Measurements from ENCODE around the gene EDEM3. TPM values are rescaled to one million over a fixed set of nuclear protein-coding genes. Genes with fewer than 3 reads are reported as not detected.

EDEM3 gene
- polyA plus RNA-seq, 3 donors = 15.5 to 21.9 (median 18.0) TPM

DNA sequence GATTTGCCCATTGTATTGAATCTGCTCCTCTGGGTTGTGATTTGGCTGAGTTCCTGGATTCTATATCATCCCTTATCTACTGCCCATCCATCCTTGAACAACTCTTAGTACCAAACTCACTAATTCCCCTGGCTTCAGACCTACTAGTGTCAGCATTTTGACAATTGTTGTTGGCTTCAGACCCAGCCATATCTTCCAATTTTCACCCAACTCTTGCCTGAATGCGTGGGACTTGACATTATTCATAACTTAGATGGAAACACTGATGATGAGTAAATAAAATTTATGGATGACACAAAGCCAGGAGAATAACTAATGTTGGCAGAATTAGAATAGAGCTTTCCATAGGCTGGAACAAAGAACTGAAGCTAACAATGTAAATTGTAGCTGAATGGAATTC is 27.3 kb upstream of the EDEM3 start:
- Mint-ChIP-seq H3K27ac (no peak overlapping the region), H3K27me3 (ENCODE audit: low read depth in 3 of 3) (peaks cover 0 to 2% (median 2%) of the 10 kb centered on the region in 3 donors), H3K4me3 (no peak overlapping the region)

DNA sequence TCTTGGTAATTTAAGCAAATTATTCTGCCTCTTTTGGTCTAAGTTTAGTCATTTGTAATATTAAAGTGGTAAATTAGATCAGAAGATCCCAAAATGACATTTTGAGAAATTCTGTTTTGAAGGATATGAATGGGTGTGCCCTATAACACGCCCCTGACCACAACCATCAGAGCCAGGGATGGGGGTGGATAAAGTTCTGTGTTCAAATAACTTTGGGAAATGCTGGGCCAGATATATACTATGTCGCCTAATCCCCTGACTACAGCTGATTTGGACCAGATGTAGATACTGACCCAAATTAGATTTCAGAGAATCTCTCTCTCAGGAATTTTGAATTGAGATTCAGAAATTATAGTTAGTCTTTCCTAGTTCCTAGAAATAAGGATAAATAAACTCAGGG is 21.2 kb upstream of the EDEM3 start:
- intact Hi-C loops (cut with micrococcal nuclease) = no loop called here
- WGBS (ENCODE audit: insufficient coverage) = no CpG with 5 or more reads among the region's 2 CpGs
- Histone ChIP-seq H2AFZ (ENCODE audit: insufficient read depth, low read depth, low read length, poor library complexity, severe bottlenecking) (no peak overlapping the region), H3K36me3 (replicated peaks in 1 of 2; ENCODE audit: control insufficient read depth in 1 of 2, insufficient read depth in 2 of 2, low read length in 2 of 2) (no peaks in the 10 kb centered on the region), H3K9ac (ENCODE audit: insufficient read depth, low read length, poor library complexity, severe bottlenecking) (no peak overlapping the region), H3K27me3 (ENCODE audit: control insufficient read depth in 2 of 2, insufficient read depth in 2 of 2, low read length in 2 of 2) (no peaks in the 10 kb centered on the region), H3K79me2 (ENCODE audit: insufficient read depth, low read length) (no peaks in the 10 kb centered on the region), H4K20me1 (ENCODE audit: insufficient read depth, low read length) (no peaks in the 10 kb centered on the region), H3K9me3 (replicated peaks in 1 of 2; ENCODE audit: control insufficient read depth in 1 of 2, insufficient read depth in 1 of 2, low read length in 2 of 2) (no peaks in the 10 kb centered on the region), H3K4me2 (replicated peaks; ENCODE audit: extremely low read depth, low read length, poor library complexity, severe bottlenecking) (no peak overlapping the region), H3K4me1 (ENCODE audit: control insufficient read depth in 1 of 2, insufficient read depth in 2 of 2, low read length in 2 of 2) (no peaks in the 10 kb centered on the region), H3K27ac (ENCODE audit: low read depth in 1 of 2, low read length in 2 of 2) (no peak overlapping the region), H3K4me3 (replicated peaks in 1 of 3; ENCODE audit: low read depth in 2 of 3, low read length in 3 of 3) (no peak overlapping the region)
- Mint-ChIP-seq H3K9me3 (peaks cover 0 to 3% (median 0%) of the 10 kb centered on the region in 7 donors), H3K36me3 (no peaks in the 10 kb centered on the region), H3K4me1 (no peaks in the 10 kb centered on the region), H3K27ac (no peak overlapping the region), H3K27me3 (ENCODE audit: low read depth in 3 of 3) (no peaks in the 10 kb centered on the region), H3K4me3 (no peak overlapping the region)
- TF ChIP-seq, protein P1, sequence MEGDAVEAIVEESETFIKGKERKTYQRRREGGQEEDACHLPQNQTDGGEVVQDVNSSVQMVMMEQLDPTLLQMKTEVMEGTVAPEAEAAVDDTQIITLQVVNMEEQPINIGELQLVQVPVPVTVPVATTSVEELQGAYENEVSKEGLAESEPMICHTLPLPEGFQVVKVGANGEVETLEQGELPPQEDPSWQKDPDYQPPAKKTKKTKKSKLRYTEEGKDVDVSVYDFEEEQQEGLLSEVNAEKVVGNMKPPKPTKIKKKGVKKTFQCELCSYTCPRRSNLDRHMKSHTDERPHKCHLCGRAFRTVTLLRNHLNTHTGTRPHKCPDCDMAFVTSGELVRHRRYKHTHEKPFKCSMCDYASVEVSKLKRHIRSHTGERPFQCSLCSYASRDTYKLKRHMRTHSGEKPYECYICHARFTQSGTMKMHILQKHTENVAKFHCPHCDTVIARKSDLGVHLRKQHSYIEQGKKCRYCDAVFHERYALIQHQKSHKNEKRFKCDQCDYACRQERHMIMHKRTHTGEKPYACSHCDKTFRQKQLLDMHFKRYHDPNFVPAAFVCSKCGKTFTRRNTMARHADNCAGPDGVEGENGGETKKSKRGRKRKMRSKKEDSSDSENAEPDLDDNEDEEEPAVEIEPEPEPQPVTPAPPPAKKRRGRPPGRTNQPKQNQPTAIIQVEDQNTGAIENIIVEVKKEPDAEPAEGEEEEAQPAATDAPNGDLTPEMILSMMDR (IDR thresholded peaks at IDR 0.05) = no peak
- no peak for DNase-seq

More for the DNA sequence above, 27.3 kb upstream of the EDEM3 start:
- Histone ChIP-seq H3K36me3 (replicated peaks in 1 of 2; ENCODE audit: control insufficient read depth in 1 of 2, insufficient read depth in 2 of 2, low read length in 2 of 2) (no peaks in the 10 kb centered on the region), H4K20me1 (ENCODE audit: insufficient read depth, low read length) (no peaks in the 10 kb centered on the region), H3K4me3 (replicated peaks in 1 of 3; ENCODE audit: low read depth in 2 of 3, low read length in 3 of 3) (no peak overlapping the region), H3K79me2 (ENCODE audit: insufficient read depth, low read length) (no peaks in the 10 kb centered on the region), H3K9ac (ENCODE audit: insufficient read depth, low read length, poor library complexity, severe bottlenecking) (no peak overlapping the region), H3K4me1 (ENCODE audit: control insufficient read depth in 1 of 2, insufficient read depth in 2 of 2, low read length in 2 of 2) (peaks cover 6 to 7% of the 10 kb centered on the region in 2 donors), H3K4me2 (replicated peaks; ENCODE audit: extremely low read depth, low read length, poor library complexity, severe bottlenecking) (no peak overlapping the region), H3K9me3 (replicated peaks in 1 of 2; ENCODE audit: control insufficient read depth in 1 of 2, insufficient read depth in 1 of 2, low read length in 2 of 2) (peaks cover 19 to 21% of the 10 kb centered on the region in 2 donors), H3K27me3 (ENCODE audit: control insufficient read depth in 2 of 2, insufficient read depth in 2 of 2, low read length in 2 of 2) (no peaks in the 10 kb centered on the region), H3K27ac (ENCODE audit: low read depth in 1 of 2, low read length in 2 of 2) (no peak overlapping the region), H2AFZ (ENCODE audit: insufficient read depth, low read depth, low read length, poor library complexity, severe bottlenecking) (no peak overlapping the region)
- no peak for DNase-seq
- H3K9me3 Mint-ChIP-seq = peaks cover 17 to 37% (median 29%) of the 10 kb centered on the region in 7 donors
- intact Hi-C loops (cut with micrococcal nuclease) = no loop called here
- no CpG with 5 or more reads among the region's 1 CpG for WGBS (ENCODE audit: insufficient coverage)
- TF ChIP-seq, protein P1 (IDR thresholded peaks at IDR 0.05) = no peak
- peaks cover 7% of the 10 kb centered on the region for H3K4me1 Mint-ChIP-seq
- peaks cover 22 to 30% of the 10 kb centered on the region in 2 donors for H3K36me3 Mint-ChIP-seq
